H9 (cell line): ENCODE measurements around the gene CTSW. TPM values are rescaled to one million over a fixed set of nuclear protein-coding genes. Genes with fewer than 3 reads are reported as not detected.

Source experiments
- DNase-seq: peaks from one replicate; pipeline ENCODE4 v3.0.0-alpha.2; 2017
- H2AFZ ChIP-seq: one replicate; pipeline ENCODE4 v1.6.1; 2013; ENCODE audit warnings: mild to moderate bottlenecking, low read length, control low read depth, moderate library complexity
- H2AK5ac ChIP-seq: 2 replicates; pipeline ENCODE4 v1.6.1; 2013; ENCODE audit warnings: low read length, control low read depth, mixed read lengths; ENCODE audit not compliant: insufficient read length
- H2BK120ac ChIP-seq: one replicate; pipeline ENCODE4 v1.6.1; 2013; ENCODE audit warnings: low read depth, mild to moderate bottlenecking, low read length, control low read depth, inconsistent platforms; ENCODE audit not compliant: poor library complexity, severe bottlenecking
- H2BK12ac ChIP-seq: 2 replicates; pipeline ENCODE4 v1.6.1; 2013; ENCODE audit warnings: low read length, control low read depth, mixed read lengths, low read depth; ENCODE audit not compliant: insufficient read length
- H2BK15ac ChIP-seq: 2 replicates; pipeline ENCODE4 v1.6.1; 2013; ENCODE audit warnings: low read depth, low read length, control low read depth
- H2BK20ac ChIP-seq: one replicate; pipeline ENCODE4 v1.6.1; 2013; ENCODE audit warnings: low read depth, mild to moderate bottlenecking, low read length, control low read depth, inconsistent platforms; ENCODE audit not compliant: poor library complexity, severe bottlenecking
- H2BK5ac ChIP-seq: 2 replicates; pipeline ENCODE4 v1.6.1; 2013; ENCODE audit warnings: low read length, control low read depth, mixed read lengths; ENCODE audit not compliant: insufficient read length
- H3K14ac ChIP-seq: 2 replicates; pipeline ENCODE4 v1.6.1; 2013; ENCODE audit warnings: low read length, control low read depth; ENCODE audit not compliant: insufficient read depth
- H3K18ac ChIP-seq: 2 replicates; pipeline ENCODE4 v1.6.1; 2013; ENCODE audit warnings: low read depth, mild to moderate bottlenecking, mixed read lengths, low read length, control low read depth; ENCODE audit not compliant: insufficient read length
- H3K23ac ChIP-seq: 2 replicates; pipeline ENCODE4 v1.6.1; 2013; ENCODE audit warnings: low read length, control low read depth, mixed read lengths, low read depth; ENCODE audit not compliant: insufficient read length
- H3K23me2 ChIP-seq: 2 replicates; pipeline ENCODE4 v1.6.1; 2013; ENCODE audit warnings: low read depth, mild to moderate bottlenecking, mixed read lengths, low read length, control low read depth; ENCODE audit not compliant: insufficient read length, poor library complexity, severe bottlenecking
- H3K27ac ChIP-seq: 2 replicates; pipeline ENCODE4 v1.5.1; 2013; ENCODE audit warnings: low read length, control low read depth, mixed read lengths, low read depth; ENCODE audit not compliant: insufficient read length
- H3K27me3 ChIP-seq: 2 replicates; pipeline ENCODE4 v1.6.1; 2013; ENCODE audit warnings: low read length, control low read depth, inconsistent platforms; ENCODE audit not compliant: insufficient read depth
- H3K4ac ChIP-seq: 2 replicates; pipeline ENCODE4 v1.6.1; 2013; ENCODE audit warnings: low read depth, mild to moderate bottlenecking, control low read depth, inconsistent platforms, low read length, moderate library complexity
- H3K4me1 ChIP-seq: 2 replicates; pipeline ENCODE4 v1.6.1; 2013; ENCODE audit warnings: low read length, control low read depth, inconsistent platforms; ENCODE audit not compliant: insufficient read depth
- H3K4me2 ChIP-seq: 2 replicates; pipeline ENCODE4 v1.6.1; 2013; ENCODE audit warnings: low read length, control low read depth, mixed read lengths; ENCODE audit not compliant: insufficient read length, insufficient read depth
- H3K56ac ChIP-seq: 2 replicates; pipeline ENCODE4 v1.6.1; 2013; ENCODE audit warnings: low read depth, mild to moderate bottlenecking, mixed read lengths, low read length, control low read depth; ENCODE audit not compliant: insufficient read length
- H3K79me1 ChIP-seq: 2 replicates; pipeline ENCODE4 v1.6.1; 2013; ENCODE audit warnings: low read depth, mild to moderate bottlenecking, moderate library complexity, low read length, control low read depth, inconsistent platforms; ENCODE audit not compliant: insufficient read depth, poor library complexity, severe bottlenecking
- H3K79me2 ChIP-seq: 2 replicates; pipeline ENCODE4 v1.6.1; 2013; ENCODE audit warnings: low read length, control low read depth, inconsistent platforms; ENCODE audit not compliant: insufficient read depth
- H3K9ac ChIP-seq: 2 replicates; pipeline ENCODE4 v1.6.1; 2013; ENCODE audit warnings: low read length, control low read depth, mixed read lengths; ENCODE audit not compliant: insufficient read length; ENCODE audit errors: extremely low read depth
- H3K9me3 ChIP-seq: one replicate; pipeline ENCODE4 v1.6.1; 2013; ENCODE audit warnings: low read depth, low read length, inconsistent platforms; ENCODE audit not compliant: control insufficient read depth
- H3T11ph ChIP-seq: one replicate; pipeline ENCODE4 v1.6.1; 2013; ENCODE audit warnings: mild to moderate bottlenecking, low read length, control low read depth, inconsistent platforms
- H4K20me1 ChIP-seq: one replicate; pipeline ENCODE4 v1.6.1; 2013; ENCODE audit not compliant: control insufficient read depth, insufficient read length, insufficient read depth
- H4K5ac ChIP-seq: 2 replicates; pipeline ENCODE4 v1.6.1; 2013; ENCODE audit warnings: low read depth, mild to moderate bottlenecking, mixed read lengths, low read length, control low read depth; ENCODE audit not compliant: insufficient read length
- H4K8ac ChIP-seq: replicated peaks from 2 replicates; pipeline ENCODE4 v1.6.1; 2013; ENCODE audit warnings: low read length, control low read depth, mixed read lengths, low read depth; ENCODE audit not compliant: insufficient read length
- H4K91ac ChIP-seq: 2 replicates; pipeline ENCODE4 v1.6.1; 2013; ENCODE audit warnings: low read depth, mild to moderate bottlenecking, moderate library complexity, mixed read lengths, low read length, control low read depth; ENCODE audit not compliant: insufficient read length
- H3K27ac Mint-ChIP-seq, 3 experiments: 2 replicates in 2 of 3; 3 replicates in 1 of 3; pipeline ENCODE4 v1.8.0; 2020 to 2021; ENCODE audit warnings: mixed read lengths in 3 of 3, mild to moderate bottlenecking in 1 of 3, moderate library complexity in 1 of 3
- H3K27me3 Mint-ChIP-seq: 2 replicates; pipeline ENCODE4 v1.8.0; 2021; ENCODE audit warnings: low read depth, mild to moderate bottlenecking, moderate library complexity, mixed read lengths
- H3K36me3 Mint-ChIP-seq, 3 experiments: 2 replicates in 2 of 3; 3 replicates in 1 of 3; pipeline ENCODE4 v1.8.0; 2020 to 2021; ENCODE audit warnings: low read depth in 3 of 3, mixed read lengths in 3 of 3; ENCODE audit not compliant: insufficient read depth in 1 of 3
- H3K4me1 Mint-ChIP-seq, 2 experiments: 2 replicates each; pipeline ENCODE4 v1.8.0; 2020; ENCODE audit warnings: mixed read lengths in 2 of 2
- H3K4me3 Mint-ChIP-seq, 2 experiments: 2 replicates in 1 of 2; 3 replicates in 1 of 2; pipeline ENCODE4 v1.8.0; 2020 to 2021; ENCODE audit warnings: mild to moderate bottlenecking in 2 of 2, mixed read lengths in 2 of 2, moderate library complexity in 1 of 2
- H3K9me3 Mint-ChIP-seq, 2 experiments: 2 replicates in 1 of 2; 3 replicates in 1 of 2; pipeline ENCODE4 v1.8.0; 2020; ENCODE audit warnings: mild to moderate bottlenecking in 2 of 2, mixed read lengths in 2 of 2, moderate library complexity in 1 of 2
- CTCF ChIP-seq: fragments of 200-600 bp; sonication (generic); conservative IDR thresholded peaks from 3 replicates; pipeline ENCODE4 v1.8.0; 2021; ENCODE audit warnings: antibody characterized with exemption, mild to moderate bottlenecking
- WGBS: extraction: QIAGEN DNeasy Blood & Tissue Kit; methylation state at CpG from one replicate; pipeline ENCODE4 v1.1.7; 2013; ENCODE audit warnings: missing lambda C conversion rate, low lambda C conversion rate, mixed read lengths; ENCODE audit not compliant: insufficient read length; ENCODE audit errors: extremely low coverage; 5-methylcytosine and 5-hydroxymethylcytosine counted together
- total RNA-seq: library from RNA; stranded (reverse); gene quantifications from 2 replicates; pipeline ENCODE4 v1.2.1, GENCODE V29; 2021

Gene CTSW
- total RNA-seq, 1 experiment from 2014 or later, result not detected

GRCh38 chr11:65833297-65834030 lies 46.2 kb upstream of the CTSW start, which contains the start of gene SNX32:
Gene SNX32 (plus strand): TSS chr11:65833963. CDS start chr11:65834066, 103 bp downstream.
- no peak within 1 kb of the TSS for H2BK12ac ChIP-seq
- H3K23ac ChIP-seq, result no peak within 1 kb of the TSS
- peaks cover 0 to 2% (median 1%) of the 10 kb centered on the region in 3 experiments; a peak in 2 of 7 replicates for H3K36me3 Mint-ChIP-seq
- H3K4me2 ChIP-seq, result peak within 1 kb of the TSS; percentile 71
- no peak within 1 kb of the TSS for H4K91ac ChIP-seq
- no peak within 1 kb of the TSS for H2BK120ac ChIP-seq
- no peak within 1 kb of the TSS for H2BK5ac ChIP-seq
- H2AFZ ChIP-seq, result no peak within 1 kb of the TSS
- no peak within 1 kb of the TSS for H3K27ac ChIP-seq
- H3K14ac ChIP-seq, result peak within 1 kb of the TSS; percentile 90; the same call in 1 of the 2 replicates
- peak; percentile 94 for DNase-seq
- no peak within 1 kb of the TSS for H3K4ac ChIP-seq
- H3K27me3 Mint-ChIP-seq, result peaks cover 30% of the 10 kb centered on the region
- H3K9me3 Mint-ChIP-seq, result peaks cover 0 to 6% of the 10 kb centered on the region in 2 experiments; a peak in 1 of 5 replicates
- H3T11ph ChIP-seq, result no peak within 1 kb of the TSS
- no peaks in the 10 kb centered on the region for H3K79me2 ChIP-seq
- H3K18ac ChIP-seq, result peak within 1 kb of the TSS; percentile 78
- H3K27me3 ChIP-seq, result peaks cover 2% of the 10 kb centered on the region
- no peak within 1 kb of the TSS for H2AK5ac ChIP-seq
- no peak within 1 kb of the TSS for H4K5ac ChIP-seq
- no peak within 1 kb of the TSS for H3K56ac ChIP-seq
- peaks cover 5% of the 10 kb centered on the region; the same call in 1 of the 2 replicates for H3K4me1 ChIP-seq
- H4K8ac ChIP-seq, result no peak within 1 kb of the TSS
- no peaks in the 10 kb centered on the region for H4K20me1 ChIP-seq
- peak within 1 kb of the TSS; percentile 33 for H3K9ac ChIP-seq
- H2BK15ac ChIP-seq, result no peak within 1 kb of the TSS
- H3K9me3 ChIP-seq, result no peaks in the 10 kb centered on the region
- no peak within 1 kb of the TSS for H3K4me3 Mint-ChIP-seq
- H3K23me2 ChIP-seq, result peaks cover 8% of the 10 kb centered on the region
- TF ChIP-seq CTCF, result no peak
- 0 out of 7 replicates have a peak within 1 kb of the TSS, but pooled peaks of 1 of the 3 experiments have one; percentile 68 for H3K27ac Mint-ChIP-seq
- H2BK20ac ChIP-seq, result no peak within 1 kb of the TSS
- peaks cover 4 to 14% of the 10 kb centered on the region in 2 experiments for H3K4me1 Mint-ChIP-seq
- H3K79me1 ChIP-seq, result no peaks in the 10 kb centered on the region
- no CpG with 5 or more reads among the region's 63 CpGs for WGBS
